Right renal cortex interstitium (tissue), 3 donors: ENCODE measurements around the gene TFE3. TPM values are rescaled to one million over a fixed set of nuclear protein-coding genes. Genes with fewer than 3 reads are reported as not detected.

Experiments used
- DNase-seq, 3 donors: peaks; one replicate each; pipeline ENCODE4 v3.0.0-alpha.2; 2013; ENCODE audit warnings: low read depth in 3 of 3, low spot score in 2 of 3
- polyA plus RNA-seq, 3 donors: library from polyadenylated mRNA; unstranded; fragments of 120-200 nt; gene quantifications; one replicate each; pipeline ENCODE4 v1.2.1, GENCODE V29; 2013; ENCODE audit not compliant: insufficient read length in 3 of 3

Gene TFE3
- 10 to 100 TPM; 24.9 to 27.9 (median 25.2) TPM for polyA plus RNA-seq

DNA sequence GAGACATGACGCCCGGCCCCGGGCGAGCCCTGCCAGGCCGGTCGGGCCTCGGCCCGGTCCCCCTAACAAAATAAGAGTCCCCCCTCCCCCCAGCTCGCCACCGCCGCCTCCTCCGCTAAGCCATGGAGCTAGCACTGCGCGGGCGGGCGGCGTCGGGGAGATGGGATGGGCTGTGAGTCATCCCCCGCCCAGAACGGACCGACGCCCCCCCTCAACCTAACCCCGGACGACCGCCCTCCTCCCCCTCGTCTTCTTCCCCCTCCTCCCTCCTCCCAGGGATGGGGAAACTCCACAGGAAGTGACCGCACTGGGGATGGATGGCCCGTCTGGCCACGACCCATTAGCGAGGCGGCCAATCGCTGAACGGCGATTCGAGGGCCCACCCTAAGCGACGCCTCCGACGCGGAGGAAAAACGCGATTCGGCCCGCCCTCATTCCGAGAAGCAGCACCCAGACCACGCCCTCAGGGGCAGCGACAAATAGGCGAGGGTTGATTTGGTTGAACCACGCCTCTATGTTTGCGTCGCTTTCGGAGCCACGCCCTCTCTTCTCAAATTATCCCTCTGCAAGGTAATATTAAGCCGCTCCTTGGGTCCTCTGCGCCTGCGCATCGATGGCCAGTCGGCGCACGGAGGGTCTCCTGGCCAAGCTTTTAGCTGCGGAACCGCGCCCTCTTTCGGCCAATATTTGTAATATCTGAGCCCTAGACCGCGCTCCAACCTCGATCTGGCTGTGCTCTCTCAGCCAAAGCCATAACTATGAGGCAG is at the start of gene TFE3:
TFE3 (minus strand) TSS at position 138 of the 767 bp plus-strand sequence; CDS start at position 7, 131 bp downstream.
- peak; percentile 90 to 92 (median 92) for DNase-seq

DNA sequence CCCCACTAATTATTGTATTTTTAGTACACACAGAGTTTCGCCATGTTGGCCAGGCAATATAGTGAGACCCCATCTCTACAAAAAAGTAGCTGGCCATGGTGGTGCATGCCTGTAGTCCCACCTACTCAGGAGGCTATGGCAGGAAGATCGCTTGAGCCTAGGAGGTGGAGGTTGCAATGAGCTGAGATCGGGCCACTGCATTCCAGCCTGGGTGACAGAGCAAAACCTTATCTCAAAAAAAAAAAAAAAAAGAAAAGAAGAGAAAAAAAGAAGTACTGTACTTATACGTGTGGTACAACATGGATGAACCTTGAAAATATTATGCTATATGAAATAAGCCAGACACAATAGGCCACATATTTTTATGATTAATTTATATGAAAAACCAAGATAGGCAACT is 46.4 kb upstream of the TFE3 start:
- DNase-seq, result no peak

GRCh38 chrX:49082271-49082871 is 39.2 kb upstream of the TFE3 start:
- no peak for DNase-seq

GRCh38 chrX:49079489-49080428 is 36.6 kb upstream of the TFE3 start, which contains the start of gene WDR45:
Gene WDR45 (minus strand): TSS chrX:49079887. CDS start chrX:49078095, 1,792 bp downstream.
- DNase-seq, result peak in 1 of 3 donors; percentile 52

DNA sequence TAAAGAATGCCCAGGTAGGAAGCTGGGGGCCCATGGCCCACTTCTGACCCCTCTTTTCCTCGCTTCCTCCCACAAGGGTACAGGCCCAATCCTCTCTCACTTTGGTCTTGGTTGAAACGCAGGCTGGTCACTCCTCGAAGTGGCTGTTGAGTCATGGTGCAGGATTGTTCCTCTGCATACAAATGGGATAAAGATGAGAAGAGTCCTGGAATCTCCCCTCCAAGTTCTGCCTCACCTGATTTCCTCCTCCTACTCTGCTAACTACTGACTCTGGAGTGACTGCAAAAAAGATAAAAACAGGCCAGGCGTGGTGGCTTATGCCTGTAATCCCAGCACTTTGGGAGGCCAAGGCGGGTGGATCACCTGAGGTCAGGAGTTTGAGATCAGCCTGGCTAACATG is 34.8 kb upstream of the TFE3 start:
- no peak for DNase-seq

GRCh38 chrX:49075347-49075746 is 32.2 kb upstream of the TFE3 start:
- no peak for DNase-seq

DNA sequence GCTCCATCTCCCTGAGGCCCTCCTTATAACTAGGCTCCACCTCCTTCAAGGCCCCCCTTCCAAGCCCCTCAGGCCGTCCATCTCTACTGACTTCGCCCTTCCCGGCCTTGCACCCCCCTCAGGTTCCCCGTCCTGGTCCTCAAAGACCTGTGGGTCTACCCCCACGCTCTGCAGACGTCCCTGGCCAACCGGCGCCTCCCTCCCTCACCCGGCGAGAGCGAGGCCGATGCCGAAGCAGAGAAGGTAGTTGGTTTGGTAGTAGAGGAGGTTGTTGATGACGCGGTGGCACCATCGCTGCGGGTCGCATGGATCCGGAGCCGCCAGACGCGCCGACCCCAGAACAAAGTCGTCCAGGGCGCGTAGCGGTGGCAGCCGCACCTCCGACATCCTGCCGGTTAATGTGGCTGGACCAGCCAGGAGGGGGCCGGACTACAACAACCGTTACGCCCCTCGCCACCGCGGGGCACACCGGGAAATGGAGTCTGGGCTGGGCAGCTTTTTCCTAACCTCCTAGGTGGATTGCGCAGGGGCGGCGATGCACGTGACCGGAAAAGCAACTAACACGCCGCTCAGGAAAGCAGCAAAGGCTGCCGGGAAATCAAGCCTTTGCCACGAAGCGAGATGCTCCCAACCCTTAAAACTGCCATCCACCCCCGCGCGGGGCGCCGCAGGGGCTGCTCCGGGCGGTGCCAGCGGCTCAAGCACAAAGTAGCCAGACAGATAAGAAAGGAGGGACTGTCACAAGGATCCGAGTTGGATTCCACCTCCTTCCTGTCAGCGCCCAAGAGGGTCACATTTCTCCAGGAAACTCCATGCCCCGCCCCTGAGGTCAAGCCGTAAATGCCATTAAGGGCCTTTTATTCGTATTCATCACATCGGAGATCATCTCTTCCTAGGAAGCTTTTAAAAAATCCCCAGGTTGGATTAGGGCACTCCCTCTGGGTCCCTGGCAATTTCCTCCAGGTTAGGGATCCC is 30.7 kb upstream of the TFE3 start, which contains the start of gene PRAF2:
PRAF2 (minus strand) TSS at position 402 of the 975 bp plus-strand sequence; CDS start at position 387, 15 bp downstream.
- peak; percentile 56 to 82 (median 74) for DNase-seq

- DNase-seq, result no peak
Measured at GRCh38 chrX:49072712-49073095, 29.5 kb upstream of the TFE3 start.

GRCh38 chrX:49071877-49072711 is 28.9 kb upstream of the TFE3 start:
- DNase-seq, result peak in 2 of 3 donors; percentile 45 to 65

GRCh38 chrX:49070988-49071387 is 27.8 kb upstream of the TFE3 start:
- DNase-seq, result no peak

DNA sequence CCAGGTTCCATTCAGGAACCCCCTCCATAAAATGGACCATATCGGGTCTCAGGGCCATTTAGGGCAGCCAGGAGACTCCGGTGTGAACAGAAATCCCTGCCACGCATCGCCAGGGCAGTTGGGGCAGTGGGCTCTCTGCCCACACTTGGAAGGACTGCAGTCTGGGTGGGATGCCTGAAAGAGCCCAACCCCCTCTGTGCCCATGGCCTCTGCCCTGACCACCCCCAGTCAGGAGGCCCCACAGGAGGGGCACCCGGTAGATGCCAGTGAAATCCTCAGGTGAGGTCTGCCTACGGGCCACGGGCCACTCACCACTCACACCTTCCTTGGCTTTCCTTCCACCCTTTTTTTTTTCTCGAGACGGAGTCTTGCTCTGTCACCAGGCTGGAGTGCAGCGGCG is 25.9 kb upstream of the TFE3 start:
- DNase-seq, result no peak

- DNase-seq, result no peak
Measured at GRCh38 chrX:49067285-49068120, 24.3 kb upstream of the TFE3 start.

DNA sequence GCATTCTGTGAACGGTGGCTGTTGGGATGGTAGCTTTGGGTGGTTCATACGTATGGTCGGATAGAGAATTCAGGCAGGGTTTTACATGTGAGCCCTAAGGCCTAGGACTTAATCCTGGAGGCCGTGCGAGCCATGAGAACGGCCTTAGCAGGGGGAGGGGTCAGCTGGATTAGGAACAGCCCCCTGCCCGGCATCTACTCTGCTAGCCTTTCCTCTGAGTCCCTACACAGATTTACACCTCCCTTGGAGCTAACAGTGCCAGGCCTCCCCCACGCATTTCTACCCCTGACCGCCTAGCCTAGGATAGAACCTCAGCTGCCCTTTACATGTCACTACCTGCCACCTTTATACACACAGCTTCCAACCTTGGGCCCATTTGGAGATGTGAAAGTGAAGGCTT is 23.5 kb upstream of the TFE3 start:
- DNase-seq, result no peak

DNA sequence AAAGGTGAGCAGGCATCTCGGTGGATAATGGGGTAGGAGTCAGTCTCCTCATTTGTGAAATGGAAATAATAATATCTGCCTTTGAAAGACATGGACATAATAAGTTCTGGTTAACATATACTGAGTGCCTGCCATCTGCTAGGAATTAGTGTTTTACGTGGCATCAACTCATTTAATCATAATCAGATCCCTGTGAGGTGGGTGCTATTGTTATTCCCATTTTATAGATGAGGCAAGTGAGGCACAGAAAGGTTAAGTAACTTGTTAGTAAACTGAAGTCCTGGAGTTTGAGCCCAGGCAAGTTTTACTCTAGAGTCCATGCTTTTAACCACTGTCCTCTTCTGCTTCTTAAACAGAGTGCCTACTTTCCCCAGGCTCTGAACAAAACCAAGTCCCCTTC is 23.1 kb upstream of the TFE3 start:
- DNase-seq, result no peak

DNA sequence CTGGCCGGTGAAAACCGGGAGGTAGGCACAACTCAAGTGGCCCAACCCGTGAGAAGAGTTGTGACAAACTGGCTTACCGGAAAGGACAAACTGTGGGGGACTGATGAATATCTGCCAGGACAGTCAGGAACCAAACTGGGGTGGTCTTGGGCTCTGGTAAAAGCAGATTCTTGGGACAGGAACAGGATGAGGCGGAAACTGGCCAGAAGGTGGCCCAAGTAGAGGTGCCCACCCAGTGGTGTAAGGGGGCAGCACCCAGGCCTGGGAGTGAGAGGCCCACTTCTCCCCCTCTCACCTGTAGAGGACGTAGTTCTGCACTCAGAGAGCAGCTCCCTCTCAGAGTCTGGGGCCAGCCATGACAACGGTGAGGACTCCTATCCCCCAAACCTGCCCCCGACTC is 21.6 kb upstream of the TFE3 start:
- no peak for DNase-seq

DNA sequence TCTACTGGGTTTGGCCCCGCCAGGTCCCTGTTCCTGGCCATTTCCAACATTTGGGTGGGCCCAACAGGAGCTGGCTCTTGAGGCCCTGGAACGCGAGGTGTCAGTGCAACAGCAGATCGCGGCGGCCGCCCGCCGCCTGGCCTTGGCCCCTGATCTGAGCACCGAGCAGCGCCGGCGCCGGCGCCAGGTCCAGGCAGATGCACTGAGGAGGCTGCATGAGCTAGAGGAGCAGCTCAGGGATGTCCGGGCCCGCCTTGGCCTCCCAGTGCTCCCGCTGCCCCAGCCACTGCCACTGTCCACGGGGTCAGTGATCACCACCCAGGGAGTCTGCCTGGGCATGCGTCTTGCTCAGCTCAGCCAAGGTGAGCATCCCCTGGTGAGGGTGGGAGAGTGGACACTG is 21.1 kb upstream of the TFE3 start:
- no peak for DNase-seq

DNA sequence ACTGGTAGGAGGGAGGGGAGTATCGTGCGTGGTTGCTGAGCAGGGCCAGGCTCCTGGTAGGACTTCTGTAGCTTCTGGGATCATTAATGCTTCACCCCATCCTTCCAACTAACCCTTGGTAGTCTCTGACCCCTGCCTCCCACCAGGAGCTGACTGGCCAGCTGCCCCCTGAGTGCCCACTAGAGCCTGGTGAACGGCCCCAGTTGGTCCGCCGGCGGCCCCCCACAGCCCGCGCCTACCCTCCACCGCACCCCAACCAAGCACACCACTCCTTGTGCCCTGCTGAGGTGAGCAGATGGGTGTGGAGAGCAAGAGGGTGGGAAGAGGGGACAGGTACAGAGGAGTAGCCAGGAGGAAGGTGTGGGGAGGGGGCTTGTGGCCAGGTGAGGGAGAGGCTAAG is 20.6 kb upstream of the TFE3 start:
- DNase-seq, result no peak

DNA sequence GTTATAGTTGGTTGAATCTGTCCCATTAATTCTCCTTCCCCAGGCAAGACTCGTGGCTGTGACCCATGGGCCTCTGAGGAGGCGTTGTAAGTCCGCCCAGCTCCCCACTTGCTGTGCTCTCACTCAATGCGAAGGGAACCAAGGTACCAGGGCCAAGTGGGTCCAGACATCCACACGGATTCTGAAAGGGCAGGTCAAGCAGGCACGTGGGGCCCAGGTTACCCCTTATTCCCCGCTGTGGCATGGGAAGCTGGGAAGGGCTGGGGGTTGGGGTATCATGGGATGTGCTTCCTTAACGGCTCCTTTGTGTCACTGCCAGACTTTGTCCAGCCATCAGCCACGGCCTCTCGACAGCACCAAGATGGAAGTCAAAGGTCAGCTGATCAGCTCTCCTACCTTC is 18.8 kb upstream of the TFE3 start:
- no peak for DNase-seq
